HepG2 (cell line): ENCODE data around the gene TSKU. TPM values are rescaled to one million over a fixed set of nuclear protein-coding genes. Genes with fewer than 3 reads are reported as not detected.

Experiments used
- CTCF ChIP-seq: sonication (generic); formaldehyde crosslinking; IDR thresholded peaks from 2 replicates; pipeline ENCODE4 v1.5.0; 2020; ENCODE audit warnings: mild to moderate bottlenecking, missing genetic modification reagents, moderate library complexity
- ZBTB40 ChIP-seq, 2 experiments: fragments of 450-650 bp in 1 of 2; sonication (generic) in 1 of 2; formaldehyde crosslinking in 1 of 2; IDR thresholded peaks; 2 replicates each; pipeline versions ENCODE4 v1.6.1 to v1.8.0; 2016 to 2022; ENCODE audit warnings: antibody characterized with exemption in 1 of 2, mild to moderate bottlenecking in 1 of 2, missing genetic modification reagents in 1 of 2
- ZNF34 ChIP-seq: sonication (generic); formaldehyde crosslinking; IDR thresholded peaks from 2 replicates; pipeline ENCODE4 v1.4.0; 2020; ENCODE audit warnings: mild to moderate bottlenecking, missing genetic modification reagents, borderline replicate concordance
- ZNF407 ChIP-seq: sonication (generic); formaldehyde crosslinking; IDR thresholded peaks from one replicate; pipeline ENCODE4 v1.5.1; 2020; ENCODE audit warnings: mild to moderate bottlenecking, missing genetic modification reagents; ENCODE audit errors: not compliant biosample characterization
- polyA plus RNA-seq, 8 experiments: library from polyadenylated mRNA; depleted of rRNA in 3 of 8; stranded (reverse) in 7 of 8; unstranded in 1 of 8; fragments of >200 nt; fragmentation: Illumina TruSeq in 4 of 8; extraction: Trizol in 4 of 8; gene quantifications; 2 replicates each; pipeline versions ENCODE4 v1.2.1 to v1.2.3, GENCODE V29; 2011 to 2016; ENCODE audit warnings: low read depth in 4 of 8, missing spikeins in 1 of 8, mixed read lengths in 1 of 8; ENCODE audit not compliant: insufficient read depth in 1 of 8
- total RNA-seq, 5 experiments: library from RNA; depleted of rRNA; stranded (reverse); fragments of >200 nt; fragmentation: Illumina TruSeq; extraction: Trizol; gene quantifications; 2 replicates each; pipeline ENCODE4 v1.2.3, GENCODE V29; 2016; ENCODE audit warnings: low read depth in 1 of 5

Gene TSKU
- total and polyA plus RNA-seq, 2 of the 13 experiments (the other 11 are each of a cell fraction or from before 2014, with no cell fraction given) = 20.3 to 21.4 TPM

DNA sequence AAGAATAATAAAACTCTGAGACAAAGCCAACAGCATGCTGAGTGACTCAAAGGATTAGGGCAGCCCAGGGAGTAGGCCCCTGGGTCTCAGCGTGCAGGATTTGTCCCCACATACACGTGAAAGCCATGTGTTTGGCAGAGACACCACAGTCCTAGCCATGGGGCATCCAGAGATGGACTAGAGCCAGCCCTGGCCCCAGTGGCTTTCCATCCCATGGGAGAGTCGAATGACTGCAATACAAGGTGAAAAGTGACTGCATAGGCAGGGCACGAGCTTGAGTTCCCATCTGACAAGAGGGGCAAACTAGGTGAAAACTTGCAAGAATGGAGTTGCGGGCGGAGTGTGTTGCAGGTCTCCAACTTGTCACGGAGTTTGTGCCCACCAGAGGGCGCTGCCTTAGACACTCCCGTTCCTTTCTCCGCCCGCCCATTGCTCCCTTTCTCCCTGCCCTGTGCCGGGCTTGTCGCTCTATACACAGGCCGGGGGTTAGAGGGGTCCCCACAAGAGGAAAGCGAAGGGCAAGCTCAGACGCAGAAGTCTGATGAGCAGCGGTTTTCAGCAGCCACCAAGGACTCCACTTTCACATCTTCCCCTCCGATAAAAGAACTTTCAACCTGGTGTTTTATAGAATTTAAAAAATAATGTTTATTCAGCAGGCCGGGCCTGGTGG is 24.2 kb downstream of the TSKU start (continued):
- TF ChIP-seq ZNF407 (CRISPR knock-in tag) = no peak
- peak; percentile 92 for TF ChIP-seq CTCF (CRISPR knock-in tag)
- no peak for TF ChIP-seq ZBTB40 (IDR thresholded peaks at IDR 0.05)
- no peak for TF ChIP-seq ZBTB40 (CRISPR knock-in tag; IDR thresholded peaks at IDR 0.05)
- no peak for TF ChIP-seq ZNF34 (CRISPR knock-in tag)
